GM21529 (cell line): ENCODE measurements around the gene DOK6.
A peak's percentile ranks its signal among the peaks of the same experiment; 100 is the strongest.

Experiments used
- ATAC-seq: cut with Tn5 transposase; IDR thresholded peaks from one replicate; pipeline ENCODE4 v1.9.1; 2021; ENCODE audit not compliant: unreplicated experiment

Gene DOK6

GRCh38 chr18:69531973-69532372 is 131.3 kb downstream of the DOK6 start:
- no peak for ATAC-seq

DNA sequence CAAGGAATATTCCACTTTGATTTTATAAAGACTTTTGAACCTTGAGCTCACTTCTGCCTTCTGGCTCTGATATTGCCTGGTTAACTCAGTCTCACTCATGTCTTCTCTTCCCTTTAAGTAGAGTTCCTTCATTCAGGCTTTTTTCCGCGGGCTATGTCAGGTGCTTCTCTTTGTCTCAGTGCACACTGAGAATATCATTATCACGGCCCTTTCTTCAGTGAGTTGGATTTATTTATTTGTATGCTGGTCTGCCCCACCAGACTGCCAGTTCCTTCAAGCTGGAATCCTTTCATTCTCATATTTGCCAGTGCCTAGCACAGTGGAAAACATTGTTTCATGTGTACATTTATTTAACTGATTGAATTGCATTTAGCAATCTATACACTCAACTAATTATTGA is 136.5 kb downstream of the DOK6 start:
- no peak for ATAC-seq

DNA sequence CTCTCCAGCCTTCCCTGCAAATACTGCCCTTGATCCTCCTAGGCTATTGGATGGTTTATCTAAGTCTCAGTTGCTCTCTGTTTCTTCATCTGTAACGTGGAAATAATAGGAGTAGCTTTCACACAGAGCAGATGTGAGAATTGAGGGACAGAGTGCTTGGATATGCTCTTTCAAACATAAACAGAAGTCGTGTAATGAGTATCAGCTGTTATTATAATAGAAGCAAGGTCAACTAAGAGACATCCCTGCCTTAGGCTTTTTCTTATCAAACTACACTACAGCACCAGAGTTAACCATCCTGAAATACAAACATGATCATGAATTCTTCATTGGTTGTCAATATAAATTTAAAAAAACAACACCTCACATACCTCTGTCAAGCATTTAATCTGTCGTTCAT is 138.2 kb downstream of the DOK6 start:
- ATAC-seq: no peak

DNA sequence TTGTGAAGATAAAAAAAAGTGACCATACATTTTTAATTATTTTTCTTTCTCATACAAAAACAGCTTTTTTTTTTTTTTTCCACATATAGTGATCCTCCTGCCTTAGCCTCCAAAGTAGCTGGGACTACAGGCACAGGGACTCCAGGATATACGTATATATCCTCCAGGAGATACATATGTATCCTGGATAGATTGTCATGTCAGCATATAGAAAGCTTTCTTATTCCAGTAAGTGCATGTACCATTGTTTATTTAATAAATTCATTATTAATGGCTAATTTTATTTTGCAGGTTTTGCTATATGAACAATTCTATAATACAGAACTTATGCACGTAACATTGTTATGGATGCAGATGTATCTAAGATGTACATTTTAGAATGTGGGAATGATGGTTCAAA is 138.7 kb downstream of the DOK6 start:
- ATAC-seq: no peak

- no peak for ATAC-seq
Observed at GRCh38 chr18:69556228-69556627, 155.5 kb downstream of the DOK6 start.

DNA sequence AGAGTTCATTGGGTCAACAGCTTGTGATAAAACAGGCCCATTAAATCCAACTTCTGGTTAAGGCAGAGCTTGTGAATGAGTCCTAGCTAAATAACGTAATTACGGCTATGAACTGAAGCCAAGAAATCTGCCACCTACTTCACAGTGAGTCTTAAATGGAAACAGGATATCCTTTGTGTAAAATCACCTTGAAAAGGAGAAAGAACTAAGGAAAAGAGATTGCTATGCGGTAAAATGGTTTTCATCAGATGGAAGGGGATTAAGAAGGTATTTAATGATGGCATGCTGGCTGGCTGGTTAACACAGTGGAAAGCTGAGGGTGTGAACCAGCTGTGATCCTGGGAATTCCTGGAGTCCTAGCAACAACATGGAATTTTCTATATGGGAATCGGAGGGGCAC is 156.6 kb downstream of the DOK6 start:
- no peak for ATAC-seq

GRCh38 chr18:69558052-69558451 is 157.4 kb downstream of the DOK6 start:
- ATAC-seq: no peak

DNA sequence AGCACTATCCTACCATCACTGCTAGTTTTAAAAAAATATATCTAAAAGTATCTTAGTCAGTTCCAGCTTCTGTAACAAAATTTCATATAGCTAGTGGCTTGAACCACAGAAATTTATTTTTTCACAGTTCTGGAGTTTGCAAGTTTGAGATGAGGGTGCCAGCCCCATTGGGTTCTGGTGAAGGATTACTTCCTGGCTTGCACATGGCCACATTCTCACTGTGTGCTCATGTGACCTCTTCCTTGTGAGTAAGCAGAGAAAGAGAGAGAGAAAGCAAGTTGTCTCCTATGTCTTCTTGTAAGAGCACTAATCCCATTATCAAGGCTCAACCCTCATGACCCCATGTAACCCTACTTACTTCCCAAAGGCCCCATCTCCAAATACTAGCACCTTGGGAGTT is 158.9 kb downstream of the DOK6 start:
- no peak for ATAC-seq

- ATAC-seq: no peak
Observed at GRCh38 chr18:69564602-69565001, 163.9 kb downstream of the DOK6 start.

GRCh38 chr18:69567813-69568488 is 167.3 kb downstream of the DOK6 start:
- no peak for ATAC-seq

GRCh38 chr18:69569133-69569532 is 168.4 kb downstream of the DOK6 start:
- no peak for ATAC-seq

DNA sequence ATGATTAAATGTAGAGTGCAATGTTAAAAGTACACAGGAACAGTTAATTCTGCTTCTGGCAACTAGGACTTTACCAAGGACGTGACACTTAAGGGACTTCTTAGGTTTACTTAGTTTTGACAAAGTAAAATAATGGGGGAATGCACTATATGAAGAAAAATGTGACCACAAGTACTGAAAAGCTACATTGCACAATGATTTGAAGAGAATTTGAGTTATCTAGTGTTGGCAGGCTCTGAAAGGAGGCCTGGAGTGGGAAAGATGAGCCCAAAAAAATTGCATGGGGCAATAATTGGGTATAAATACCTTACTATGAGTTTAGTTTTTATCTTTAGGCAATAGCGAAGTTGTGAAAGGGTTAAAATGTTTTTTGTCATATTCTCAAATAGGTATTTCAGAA is 173.7 kb downstream of the DOK6 start:
- ATAC-seq: no peak

GRCh38 chr18:69580107-69580506 is 179.4 kb downstream of the DOK6 start:
- ATAC-seq: peak; percentile 85

DNA sequence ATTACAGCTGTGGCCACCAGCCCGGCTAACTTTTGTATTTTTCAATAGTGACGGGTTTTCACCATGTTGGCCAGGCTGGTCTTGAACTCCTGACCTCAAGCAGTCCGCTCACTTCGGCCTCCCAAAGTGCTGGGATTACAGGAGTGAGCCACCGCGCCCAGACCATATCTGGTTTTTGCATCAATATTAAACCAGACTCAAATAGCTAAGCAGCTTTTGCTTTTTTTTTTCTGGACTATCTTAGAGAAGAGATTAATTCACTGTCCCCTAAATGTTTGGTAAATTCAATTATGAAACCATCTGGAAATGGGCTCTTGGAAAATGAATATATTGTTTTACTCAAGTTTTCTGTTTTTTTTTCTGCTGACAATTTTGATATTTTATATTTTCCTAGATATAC is 183.7 kb downstream of the DOK6 start:
- no peak for ATAC-seq

DNA sequence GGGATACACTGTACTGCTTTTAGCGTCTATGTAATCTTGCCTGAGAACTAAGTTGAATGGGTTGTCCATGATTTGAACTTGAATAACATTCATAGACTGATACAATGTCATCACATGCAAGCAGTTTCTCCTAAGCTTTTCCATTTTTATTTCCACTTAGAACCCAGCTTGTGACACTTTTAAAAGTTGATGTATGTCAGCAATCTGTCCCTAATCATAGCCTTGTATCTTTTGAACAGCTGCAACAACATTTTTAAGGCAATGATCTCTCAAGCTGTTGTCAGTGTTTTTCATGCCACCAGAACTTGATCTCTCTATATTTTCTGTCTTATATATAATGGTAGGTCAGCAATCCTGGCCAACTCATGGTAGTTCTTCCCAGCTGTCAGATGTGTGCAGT is 185.0 kb downstream of the DOK6 start:
- ATAC-seq: no peak

- ATAC-seq: no peak
Observed at GRCh38 chr18:69586537-69586936, 185.8 kb downstream of the DOK6 start.

DNA sequence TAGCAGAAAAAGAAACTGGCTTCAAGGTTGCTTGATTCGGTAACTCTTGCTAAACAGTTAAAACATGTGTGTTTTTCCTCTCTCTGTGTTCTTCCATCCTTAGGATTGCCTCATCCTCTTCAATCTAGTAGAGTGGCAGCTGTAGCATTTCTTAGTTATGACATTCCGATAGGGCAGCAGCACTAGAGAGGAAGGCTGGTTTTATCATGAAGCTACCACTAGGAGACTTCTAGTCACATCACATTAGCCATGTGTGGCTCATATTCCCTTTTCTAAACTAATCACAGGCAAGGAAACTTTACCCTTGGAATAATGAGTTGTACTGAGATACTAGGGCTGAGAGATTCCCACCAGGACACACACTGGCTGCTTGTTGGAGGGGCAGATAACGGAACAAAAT is 187.6 kb downstream of the DOK6 start:
- no peak for ATAC-seq

DNA sequence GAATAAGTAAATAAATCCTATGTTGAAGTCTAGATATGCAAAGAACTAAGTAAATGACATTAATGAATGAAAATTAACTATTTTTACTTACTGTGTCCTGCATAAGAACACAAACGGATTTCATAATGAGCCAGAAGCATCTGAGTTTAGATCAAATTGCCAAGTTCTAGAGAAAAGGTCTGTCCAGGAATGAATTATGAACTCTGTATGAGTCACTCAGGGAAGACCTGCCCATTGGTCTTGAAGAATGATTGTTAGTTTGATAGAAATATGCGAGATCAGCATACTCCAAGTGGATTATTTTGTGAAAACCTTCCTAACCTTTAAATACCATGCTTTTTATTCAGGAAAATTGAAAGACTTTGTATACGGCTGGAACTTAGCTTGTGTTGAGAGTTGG is 189.5 kb downstream of the DOK6 start:
- ATAC-seq: no peak

- no peak for ATAC-seq
Observed at GRCh38 chr18:69596345-69596744, 195.7 kb downstream of the DOK6 start.

DNA sequence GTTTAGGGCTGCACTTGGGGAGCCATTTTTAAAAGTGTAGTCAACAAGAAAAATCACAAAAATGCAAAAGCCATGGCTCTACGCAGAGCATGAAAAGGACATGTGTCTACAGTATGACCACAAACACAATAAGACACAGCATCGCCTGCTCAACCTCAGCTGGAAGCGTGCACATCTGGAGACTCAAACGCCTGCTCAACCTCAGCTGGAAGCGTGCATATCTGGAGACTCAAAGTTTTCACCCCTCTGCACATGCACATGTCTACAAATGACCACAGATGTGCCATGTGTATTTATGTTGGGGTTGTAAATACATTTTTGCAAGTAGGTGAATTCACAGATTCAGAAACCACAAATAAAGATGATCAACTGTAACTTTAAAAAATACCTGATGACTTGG is 196.9 kb downstream of the DOK6 start:
- no peak for ATAC-seq

DNA sequence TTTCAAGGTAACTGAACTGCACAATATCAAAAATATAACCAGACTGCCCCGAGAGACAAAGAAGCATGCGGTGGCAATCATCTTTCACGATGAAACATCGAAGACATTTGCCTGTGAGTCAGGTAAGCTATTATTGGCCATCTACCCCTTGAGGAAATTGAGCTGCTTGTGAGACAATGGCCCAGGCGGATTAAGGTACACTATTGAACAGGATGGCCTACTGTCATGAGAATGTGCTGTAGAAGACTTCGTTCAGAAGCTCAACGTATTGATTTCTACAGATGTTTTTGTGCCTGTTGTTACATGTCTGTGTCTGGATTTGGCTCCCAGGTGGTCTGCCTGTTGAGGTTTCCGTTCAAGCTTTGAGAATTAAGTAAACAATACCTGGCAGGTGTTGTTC is 198.7 kb downstream of the DOK6 start:
- ATAC-seq: no peak

- no peak for ATAC-seq
Observed at GRCh38 chr18:69612242-69612641, 211.6 kb downstream of the DOK6 start.

DNA sequence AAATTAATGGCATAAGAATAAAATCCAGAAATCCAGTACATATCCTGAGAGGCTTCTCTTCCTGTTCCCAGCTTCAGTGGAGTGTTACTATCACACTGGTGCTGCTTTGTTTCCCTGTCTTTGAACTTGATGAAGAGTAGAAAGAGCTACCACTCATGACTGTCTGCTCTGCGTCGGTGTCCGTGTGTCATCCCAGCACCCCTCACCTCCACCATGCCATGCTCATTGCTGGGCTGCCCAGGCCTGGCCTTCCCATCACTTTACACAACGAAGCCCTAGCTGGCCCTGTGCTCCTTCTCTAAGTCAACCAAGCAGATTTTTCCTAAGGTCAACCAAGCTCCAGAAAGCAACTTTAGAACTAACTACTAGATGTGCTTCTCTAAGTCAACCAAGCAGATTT is 215.4 kb downstream of the DOK6 start:
- no peak for ATAC-seq

- ATAC-seq: no peak
Observed at GRCh38 chr18:69617408-69617807, 216.7 kb downstream of the DOK6 start.
